HFF-Myc (cell line): ENCODE measurements around the gene SLC2A13.

Source experiments
- DNase-seq: peaks from one replicate; pipeline ENCODE4 v3.0.0-alpha.2; 2011; ENCODE audit warnings: low read depth; ENCODE audit errors: extremely low read depth
- H3K4me3 ChIP-seq: replicated peaks from 2 replicates; pipeline ENCODE4 v1.5.1; 2011; ENCODE audit warnings: low read depth, mild to moderate bottlenecking, control low read depth, low read length
- TF ChIP-seq, protein P1 (sequence below): IDR thresholded peaks from 2 replicates; pipeline ENCODE4 v1.5.1; 2012; ENCODE audit warnings: mild to moderate bottlenecking, low read depth, low read length, control low read depth; ENCODE audit errors: missing control alignments

Gene SLC2A13

DNA sequence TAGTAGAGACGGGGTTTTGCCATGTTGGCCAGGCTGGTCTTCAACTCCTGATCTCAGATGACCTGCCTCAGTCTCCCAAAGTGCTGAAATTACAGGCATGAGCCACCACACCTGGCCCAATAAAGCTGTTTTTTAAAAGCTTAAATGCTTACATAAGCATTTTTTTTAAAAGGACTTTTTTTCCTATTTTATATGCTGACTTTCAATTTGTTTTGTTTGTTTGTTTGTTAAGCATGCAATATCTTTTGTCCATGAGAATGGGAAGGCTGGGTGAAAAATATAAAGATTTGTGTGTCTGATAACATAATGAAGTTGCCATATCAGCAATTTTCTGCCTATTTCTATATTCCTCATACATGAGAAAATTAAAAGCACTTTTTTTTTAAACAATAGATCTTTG is 17.0 kb upstream of the SLC2A13 start:
- H3K4me3 ChIP-seq, result no peak overlapping the region
- DNase-seq, result no peak
- TF ChIP-seq, protein P1, sequence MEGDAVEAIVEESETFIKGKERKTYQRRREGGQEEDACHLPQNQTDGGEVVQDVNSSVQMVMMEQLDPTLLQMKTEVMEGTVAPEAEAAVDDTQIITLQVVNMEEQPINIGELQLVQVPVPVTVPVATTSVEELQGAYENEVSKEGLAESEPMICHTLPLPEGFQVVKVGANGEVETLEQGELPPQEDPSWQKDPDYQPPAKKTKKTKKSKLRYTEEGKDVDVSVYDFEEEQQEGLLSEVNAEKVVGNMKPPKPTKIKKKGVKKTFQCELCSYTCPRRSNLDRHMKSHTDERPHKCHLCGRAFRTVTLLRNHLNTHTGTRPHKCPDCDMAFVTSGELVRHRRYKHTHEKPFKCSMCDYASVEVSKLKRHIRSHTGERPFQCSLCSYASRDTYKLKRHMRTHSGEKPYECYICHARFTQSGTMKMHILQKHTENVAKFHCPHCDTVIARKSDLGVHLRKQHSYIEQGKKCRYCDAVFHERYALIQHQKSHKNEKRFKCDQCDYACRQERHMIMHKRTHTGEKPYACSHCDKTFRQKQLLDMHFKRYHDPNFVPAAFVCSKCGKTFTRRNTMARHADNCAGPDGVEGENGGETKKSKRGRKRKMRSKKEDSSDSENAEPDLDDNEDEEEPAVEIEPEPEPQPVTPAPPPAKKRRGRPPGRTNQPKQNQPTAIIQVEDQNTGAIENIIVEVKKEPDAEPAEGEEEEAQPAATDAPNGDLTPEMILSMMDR, result no peak

DNA sequence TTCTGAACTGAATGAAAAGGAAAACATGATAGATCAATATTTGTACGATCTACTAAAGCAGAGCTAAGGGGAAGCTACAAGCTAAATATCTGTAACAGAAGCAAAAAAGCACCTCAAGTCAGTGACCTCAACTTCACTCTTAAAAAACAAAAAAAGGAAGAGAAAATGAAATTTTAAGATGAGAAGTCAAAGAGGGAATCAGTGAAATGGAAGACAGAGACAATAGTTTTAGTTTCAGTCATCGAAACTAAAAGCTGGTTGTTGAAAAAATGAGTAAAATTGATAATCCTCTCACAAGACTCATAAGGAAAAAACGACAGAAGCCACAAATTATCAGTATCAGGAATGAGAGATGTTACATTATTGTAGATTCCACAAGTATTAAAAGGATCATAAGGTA is 11.9 kb upstream of the SLC2A13 start:
- TF ChIP-seq, protein P1, result no peak
- no peak for DNase-seq
- no peak overlapping the region for H3K4me3 ChIP-seq

DNA sequence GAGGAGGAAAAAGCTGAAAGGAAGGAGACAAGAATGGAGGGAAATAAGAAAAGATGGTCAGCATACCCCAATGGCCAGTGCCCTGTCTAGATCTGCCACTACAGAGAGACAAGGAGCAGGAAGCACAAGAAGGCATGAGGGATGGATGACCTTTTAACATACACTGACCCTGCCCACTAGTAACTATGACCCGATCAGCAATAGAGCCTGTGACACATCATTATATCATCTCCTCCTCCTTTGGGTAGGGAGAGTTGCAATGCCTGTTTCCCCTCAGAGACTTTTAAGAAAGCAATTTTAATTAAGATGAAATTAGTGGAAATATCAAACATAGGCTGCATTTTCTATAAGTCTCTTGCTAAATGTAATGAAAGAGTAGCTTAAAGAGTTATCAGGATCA is 4.7 kb upstream of the SLC2A13 start:
- no peak overlapping the region for H3K4me3 ChIP-seq
- no peak for DNase-seq
- TF ChIP-seq, protein P1, result no peak

- DNase-seq, result no peak
- no peak overlapping the region for H3K4me3 ChIP-seq
- TF ChIP-seq, protein P1, result no peak
Observed at GRCh38 chr12:40107803-40108620, 2.1 kb upstream of the SLC2A13 start.

DNA sequence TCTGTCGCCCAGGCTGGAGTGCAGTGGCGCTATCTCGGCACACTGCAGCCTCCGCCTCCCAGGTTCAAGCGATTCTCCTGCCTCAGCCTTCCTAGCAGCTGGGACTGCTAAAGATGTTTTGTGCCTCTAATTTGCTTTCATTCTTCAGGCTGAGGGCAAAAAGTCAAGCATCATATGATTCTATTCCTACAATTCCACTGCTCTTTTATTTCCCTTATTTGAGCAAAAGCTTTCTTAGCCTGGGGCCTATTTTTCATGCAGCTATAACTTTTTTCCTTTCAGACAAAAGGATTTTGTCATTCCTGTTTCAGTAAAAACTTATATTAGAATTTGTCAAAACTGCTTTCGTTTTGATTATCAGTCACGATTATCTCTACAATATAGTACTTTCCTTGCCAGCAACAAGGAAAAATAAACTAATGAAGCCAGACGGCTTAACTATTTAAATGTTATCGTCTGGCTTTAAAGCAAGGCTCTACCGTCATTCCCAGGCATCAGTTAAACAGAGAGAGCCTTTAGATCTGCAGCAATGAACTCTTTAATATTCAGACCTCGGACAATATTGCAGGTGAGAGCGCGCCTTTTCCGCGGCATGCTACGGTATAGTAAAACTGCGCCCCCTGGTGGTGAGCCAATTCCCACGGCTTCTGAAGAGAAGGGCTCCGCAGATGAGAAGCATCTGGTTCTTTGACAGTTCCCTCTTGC is 1.4 kb upstream of the SLC2A13 start:
- peak overlapping the region; percentile 21; the same call in 1 of the 2 replicates for H3K4me3 ChIP-seq
- TF ChIP-seq, protein P1, result peak; percentile 93
- peak; percentile 48 for DNase-seq

DNA sequence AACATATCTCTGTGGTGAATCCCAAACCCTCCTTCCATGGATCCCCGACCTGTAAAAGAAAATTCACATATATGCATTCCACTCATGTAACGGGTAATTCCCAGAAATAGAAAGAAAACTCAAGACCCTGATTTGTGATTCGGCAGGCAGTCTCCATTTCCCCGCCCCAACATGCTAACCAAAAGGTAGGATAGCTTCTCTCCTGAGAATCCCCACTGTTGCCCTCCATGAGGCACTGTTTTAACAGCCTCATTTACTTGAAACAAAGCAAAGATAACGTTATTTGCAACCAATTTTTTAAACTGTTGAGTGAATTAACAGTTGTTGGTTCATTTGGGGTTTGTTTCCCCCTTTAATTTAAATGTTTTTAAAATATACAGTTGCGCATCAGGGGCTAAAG is 774 bp upstream of the SLC2A13 start:
- no peak for DNase-seq
- no peak overlapping the region for H3K4me3 ChIP-seq

More for the DNA sequence above, 774 bp upstream of the SLC2A13 start:
- TF ChIP-seq, protein P1, result no peak
